PC-9 (cell line): Measurements from ENCODE around the gene NUDT15. TPM values are rescaled to one million over a fixed set of nuclear protein-coding genes. Genes with fewer than 3 reads are reported as not detected.
A peak's percentile ranks its signal among the peaks of the same experiment; 100 is the strongest.

ENCODE experiments used
- BruUV-seq: library from RNA; stranded (reverse); fragments of 400-500 nt; replicated peaks from 2 replicates; lab custom pipeline; 2021; lab: Mats Ljungman, UMichigan
- CTCF ChIA-PET: fragments of 300-600 bp; sonication (Branson Sonifier 250); formaldehyde crosslinking; loops from one replicate; lab custom pipeline; 2022; ENCODE audit warnings: antibody characterized with exemption; lab: Charles Lee
- POLR2A ChIA-PET: fragments of 300-600 bp; sonication (Branson Sonifier 250); formaldehyde crosslinking; loops from one replicate; lab custom pipeline; 2022; ENCODE audit warnings: antibody characterized with exemption; ENCODE audit not compliant: unreplicated experiment; lab: Charles Lee
- DNase-seq, 2 experiments: peaks; one replicate each; pipeline versions ENCODE4 v3.0.0 to v3.0.0-alpha.2; 2015 to 2022; ENCODE audit warnings: mixed read lengths in 1 of 2
- H2AFZ ChIP-seq: fragments of 200-600 bp; sonication (generic); 2 replicates; pipeline ENCODE4 v1.8.1; 2017; ENCODE audit warnings: antibody characterized with exemption
- H3F3A ChIP-seq: fragments of 200-600 bp; sonication (generic); 2 replicates; pipeline ENCODE4 v1.8.1; 2017; ENCODE audit warnings: antibody characterized with exemption, mild to moderate bottlenecking, low read depth; ENCODE audit not compliant: insufficient read depth
- H3K27ac ChIP-seq: fragments of 200-600 bp; sonication (generic); 2 replicates; pipeline ENCODE4 v1.6.1; 2016; ENCODE audit warnings: mixed run types
- H3K27me3 ChIP-seq: fragments of 200-600 bp; sonication (generic); 2 replicates; pipeline ENCODE4 v1.6.1; 2016; ENCODE audit warnings: low read depth, mixed run types; ENCODE audit not compliant: insufficient read depth
- H3K36me3 ChIP-seq: fragments of 200-600 bp; sonication (generic); 2 replicates; pipeline ENCODE4 v1.6.1; 2016; ENCODE audit warnings: low read depth, mixed run types
- H3K4me1 ChIP-seq: fragments of 200-600 bp; sonication (generic); replicated peaks from 2 replicates; pipeline ENCODE4 v1.6.1; 2016; ENCODE audit warnings: mixed run types; ENCODE audit not compliant: insufficient read depth
- H3K4me2 ChIP-seq: fragments of 200-600 bp; sonication (generic); 2 replicates; pipeline ENCODE4 v1.6.1; 2017; ENCODE audit warnings: mixed run types
- H3K4me3 ChIP-seq: fragments of 200-600 bp; sonication (generic); 2 replicates; pipeline ENCODE4 v1.6.1; 2016; ENCODE audit warnings: mixed run types
- H3K79me2 ChIP-seq: fragments of 200-600 bp; sonication (generic); 2 replicates; pipeline ENCODE4 v1.6.1; 2017; ENCODE audit warnings: low read depth, mixed run types
- H3K9me2 ChIP-seq: fragments of 200-600 bp; sonication (generic); 2 replicates; pipeline ENCODE4 v1.8.1; 2017; ENCODE audit warnings: mild to moderate bottlenecking; ENCODE audit not compliant: insufficient read depth
- H3K9me3 ChIP-seq: fragments of 200-600 bp; sonication (generic); 2 replicates; pipeline ENCODE4 v1.8.1; 2016; ENCODE audit warnings: low read depth; ENCODE audit not compliant: insufficient read depth
- H4K20me1 ChIP-seq: fragments of 200-600 bp; sonication (generic); 2 replicates; pipeline ENCODE4 v1.8.1; 2017; ENCODE audit not compliant: insufficient read depth
- CTCF ChIP-seq: fragments of 200-600 bp; sonication (generic); conservative IDR thresholded peaks from 2 replicates; pipeline ENCODE4 v1.6.1; 2017; ENCODE audit warnings: mixed run types, antibody characterized with exemption, mild to moderate bottlenecking, moderate library complexity
- EZH2 ChIP-seq: fragments of 200-600 bp; sonication (generic); IDR thresholded peaks from 2 replicates; pipeline ENCODE4 v1.8.0; 2017; ENCODE audit warnings: antibody characterized with exemption, low read depth
- intact Hi-C: fragments of 100-400 bp; cut with micrococcal nuclease; formaldehyde crosslinking; loops from one replicate; pipeline ENCODE4 v1.10.0; 2022; ENCODE audit not compliant: unreplicated experiment
- total RNA-seq: library from RNA; stranded (reverse); gene quantifications from 2 replicates; pipeline ENCODE4 v1.2.3, GENCODE V29; 2021

NUDT15 gene
- total RNA-seq, 1 experiment from 2014 or later: 16.1 TPM

- Histone ChIP-seq H3K4me3 (no peak overlapping the region), H3K4me2 (no peak overlapping the region), H3K27ac (no peak overlapping the region), H3K36me3 (no peaks in the 10 kb centered on the region), H3K27me3 (no peaks in the 10 kb centered on the region), H3K9me3 (no peaks in the 10 kb centered on the region), H3K4me1 (no peaks in the 10 kb centered on the region), H3K9me2 (no peaks in the 10 kb centered on the region), H2AFZ (no peak overlapping the region), H4K20me1 (no peaks in the 10 kb centered on the region), H3F3A (no peaks in the 10 kb centered on the region), H3K79me2 (no peaks in the 10 kb centered on the region)
- ChIA-PET CTCF (no interaction called here), POLR2A (no interaction called here)
- no TSS peak for BruUV-seq
- intact Hi-C loops: no loop called here
- DNase-seq: no peak
- TF ChIP-seq EZH2 (no peak), CTCF (no peak)
Measured at GRCh38 chr13:48018637-48019036, 18.9 kb upstream of the NUDT15 start.

- Histone ChIP-seq H4K20me1 (no peaks in the 10 kb centered on the region), H3K9me3 (no peaks in the 10 kb centered on the region), H3K9me2 (no peaks in the 10 kb centered on the region), H3K4me3 (no peak overlapping the region), H3F3A (no peaks in the 10 kb centered on the region), H3K27me3 (no peaks in the 10 kb centered on the region), H3K79me2 (no peaks in the 10 kb centered on the region), H3K36me3 (no peaks in the 10 kb centered on the region), H3K4me2 (no peak overlapping the region), H3K4me1 (no peaks in the 10 kb centered on the region), H3K27ac (no peak overlapping the region), H2AFZ (no peak overlapping the region)
- POLR2A ChIA-PET: no interaction called here
- CTCF ChIA-PET: no interaction called here
- intact Hi-C loops: no loop called here
- no peak for TF ChIP-seq EZH2
- no peak for TF ChIP-seq CTCF
- BruUV-seq: no TSS peak
- DNase-seq: no peak
Measured at GRCh38 chr13:48019796-48020195, 17.7 kb upstream of the NUDT15 start.

DNA sequence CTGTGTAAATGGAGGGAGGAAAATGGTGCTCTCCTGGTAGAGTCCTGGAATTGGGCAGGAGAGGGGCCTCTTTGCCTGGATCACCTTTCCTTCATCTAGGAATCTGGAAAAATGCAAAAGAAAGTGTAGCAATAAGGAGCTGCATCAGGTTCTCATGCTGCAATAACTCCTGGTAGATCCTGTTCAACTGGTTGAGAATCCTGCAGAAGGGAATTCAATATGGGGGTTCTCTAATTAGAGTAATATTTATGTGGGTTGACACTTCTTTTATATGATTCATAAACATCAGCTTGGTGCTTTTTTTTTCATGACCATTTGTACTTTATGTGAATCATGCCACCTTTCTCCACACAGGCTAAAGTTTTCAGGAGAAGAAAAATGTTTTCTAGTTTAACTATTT lies 9.5 kb upstream of the NUDT15 start:
- no peak overlapping the region for H3K4me3 ChIP-seq
- H3K36me3 ChIP-seq: no peaks in the 10 kb centered on the region; the same call in 1 of the 2 replicates
- H3K4me2 ChIP-seq: peak overlapping the region; percentile 52
- ChIA-PET POLR2A (interaction anchor here (0.6 kb wide), 1 partner anchor 416 kb away, joined by 3 read pairs; no protein-coding TSS in a partner anchor), CTCF (no interaction called here)
- peaks cover 15% of the 10 kb centered on the region for H3K4me1 ChIP-seq
- intact Hi-C loops: no loop called here
- no TSS peak for BruUV-seq
- no peaks in the 10 kb centered on the region for H3K27me3 ChIP-seq
- TF ChIP-seq EZH2 (no peak), CTCF (no peak)
- H3K79me2 ChIP-seq: no peaks in the 10 kb centered on the region
- H3K27ac ChIP-seq: 0 out of 2 replicates have a peak overlapping the region, but pooled peaks have one; percentile 28
- H3F3A ChIP-seq: peaks cover 5% of the 10 kb centered on the region; the same call in 1 of the 2 replicates
- H2AFZ ChIP-seq: no peak overlapping the region; the same call in 1 of the 2 replicates
- peaks cover 15% of the 10 kb centered on the region; the same call in 1 of the 2 replicates for H3K9me3 ChIP-seq
- DNase-seq: peak in 1 of 2 experiments; percentile 86
- H4K20me1 ChIP-seq: no peaks in the 10 kb centered on the region
- H3K9me2 ChIP-seq: no peaks in the 10 kb centered on the region; the same call in 1 of the 2 replicates
